ENCODE results near the gene MAPK12.
A peak's percentile ranks its signal among the peaks of the same experiment; 100 is the strongest.

The MAPK12 gene

GRCh38 chr22:50264946-50265669 is 3.6 kb upstream of the MAPK12 start:
- no peak for DNase-seq

- DNase-seq = no peak
These were observed 2.7 kb upstream of the MAPK12 start for GRCh38 chr22:50264104-50264745.

GRCh38 chr22:50262973-50263617 is 1.6 kb upstream of the MAPK12 start:
- DNase-seq = peak; percentile 57

- DNase-seq = peak; percentile 40
These were observed 1.0 kb upstream of the MAPK12 start for GRCh38 chr22:50262460-50262911.

GRCh38 chr22:50260801-50261614 is 475 bp downstream of the MAPK12 start:
- peak; percentile 54 for DNase-seq

- DNase-seq = no peak
These were observed 1.1 kb downstream of the MAPK12 start for GRCh38 chr22:50260434-50260800.

- DNase-seq = no peak
These were observed 2.2 kb downstream of the MAPK12 start for GRCh38 chr22:50259302-50259701.

- DNase-seq = no peak
These were observed 2.9 kb downstream of the MAPK12 start for GRCh38 chr22:50258361-50259292.

GRCh38 chr22:50257451-50258360 is 3.8 kb downstream of the MAPK12 start:
- DNase-seq = no peak

GRCh38 chr22:50257041-50257440 is 4.4 kb downstream of the MAPK12 start:
- no peak for DNase-seq

GRCh38 chr22:50256258-50256862 is 5.1 kb downstream of the MAPK12 start:
- no peak for DNase-seq

GRCh38 chr22:50255607-50256006 is 5.9 kb downstream of the MAPK12 start:
- DNase-seq = no peak

GRCh38 chr22:50255099-50255498 is 6.4 kb downstream of the MAPK12 start:
- DNase-seq = no peak

- DNase-seq = no peak
These were observed 7.5 kb downstream of the MAPK12 start for GRCh38 chr22:50253941-50254340.

GRCh38 chr22:50253046-50253915 is 8.2 kb downstream of the MAPK12 start:
- no peak for DNase-seq

GRCh38 chr22:50252082-50253045 is 9.1 kb downstream of the MAPK12 start:
- DNase-seq = peak; percentile 59

GRCh38 chr22:50251477-50252081 is 9.9 kb downstream of the MAPK12 start:
- DNase-seq = no peak

Measured in NCI-H82 (cell line).